ENCODE results near the gene ZNF654.
"Not testable (repeated sequence)": the region's sequence is repeated elsewhere in the genome, so short reads cannot be mapped to it uniquely, and the experiment has no call there.

ZNF654 gene

DNA sequence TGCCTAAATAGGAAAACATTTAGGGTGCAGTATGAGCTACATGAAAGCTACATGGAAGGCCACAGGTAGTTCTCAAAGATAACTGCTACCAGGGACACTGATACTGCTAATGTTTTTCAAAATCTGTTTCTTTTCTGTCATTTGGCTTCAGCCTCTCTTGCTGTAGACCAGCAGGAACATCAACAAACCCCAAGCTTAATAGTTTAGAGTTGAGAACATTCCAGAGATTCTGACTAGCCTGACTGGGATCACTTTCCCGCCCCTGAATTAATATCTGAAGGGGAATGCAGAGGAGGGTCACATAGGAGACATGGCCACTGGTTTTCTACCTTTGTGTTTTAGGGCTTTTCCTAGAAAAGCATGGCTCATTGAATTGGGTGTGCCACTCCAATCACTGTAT, 73.8 kb downstream of the ZNF654 start:
- no peak overlapping the region for H3K27ac ChIP-seq
- DNase-seq (ENCODE audit: low read depth, low spot score) = no peak

DNA sequence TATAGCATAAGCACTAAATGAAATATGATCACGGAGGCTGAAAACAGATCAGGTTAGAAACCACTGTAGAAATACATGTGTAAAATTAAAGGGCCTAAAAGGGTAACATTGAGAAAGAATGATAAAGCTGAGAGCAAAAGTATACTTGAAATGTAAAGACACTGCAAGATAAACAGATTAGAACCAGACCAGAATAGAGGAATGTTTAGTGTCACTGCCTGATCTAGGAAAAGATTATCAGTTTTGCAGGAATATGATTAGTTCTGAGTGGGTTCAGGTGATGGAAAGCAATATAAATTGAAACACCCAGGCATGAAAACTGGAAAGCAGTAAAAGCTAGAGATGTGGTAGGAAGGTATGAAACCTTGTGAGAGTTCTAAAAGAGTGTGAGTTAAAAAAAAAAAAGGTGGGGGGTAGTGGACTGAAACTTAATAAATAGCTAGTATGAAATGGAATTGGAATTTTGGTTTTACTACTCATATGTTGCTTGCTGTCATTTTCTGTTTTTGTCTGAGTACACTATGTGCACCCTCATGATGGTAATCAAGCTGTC, 74.7 kb downstream of the ZNF654 start:
- no peak for DNase-seq (ENCODE audit: low read depth, low spot score)
- H3K27ac ChIP-seq = no peak overlapping the region

DNA sequence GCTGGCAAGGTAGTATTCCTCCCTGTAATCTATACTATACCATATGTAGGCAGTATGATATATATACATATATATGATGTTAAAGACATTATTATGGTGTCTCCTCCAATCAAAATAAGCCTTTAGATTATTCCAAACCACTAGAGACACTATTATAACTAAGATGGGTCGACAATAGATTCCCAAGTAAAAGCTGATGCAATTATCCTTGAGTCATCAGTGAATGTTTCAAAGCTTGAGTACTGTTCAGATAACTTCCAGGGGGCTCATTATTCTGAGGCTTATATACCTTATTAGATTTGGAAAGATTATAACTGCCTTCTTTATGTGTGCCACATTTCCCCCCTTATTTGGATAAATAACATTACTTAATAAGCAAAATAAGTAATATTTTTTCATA, 78.8 kb downstream of the ZNF654 start:
- H3K27ac ChIP-seq = peak overlapping the region; percentile 39
- no peak for DNase-seq (ENCODE audit: low read depth, low spot score)

DNA sequence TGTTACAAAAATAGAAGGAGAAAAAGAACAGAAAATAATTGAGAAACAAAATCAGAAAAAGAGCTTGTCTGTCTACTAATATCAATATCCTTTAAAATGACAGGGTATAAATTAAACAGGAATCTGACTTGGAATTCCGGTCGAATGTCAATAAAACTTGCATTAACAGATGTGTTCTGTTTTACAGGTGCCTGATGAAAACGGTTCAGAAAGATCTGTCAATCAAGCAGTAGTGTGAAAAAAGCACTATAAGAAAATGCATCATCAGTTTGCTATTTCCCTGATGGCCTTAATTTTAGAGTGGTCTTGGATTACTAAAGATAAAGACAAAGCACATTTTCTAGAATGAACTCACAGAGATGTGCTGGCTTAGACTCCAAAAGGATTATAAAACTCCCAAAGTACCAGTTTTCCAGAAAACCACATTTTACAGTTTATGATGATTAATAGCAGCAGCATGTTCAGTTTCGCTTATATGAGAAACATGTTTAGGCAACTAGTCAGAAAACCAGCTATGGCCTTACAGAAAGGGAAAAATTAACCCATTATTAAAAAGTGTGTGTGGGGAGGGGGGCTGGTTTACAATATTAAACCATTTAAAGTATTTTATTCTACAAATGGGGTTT, 82.5 kb downstream of the ZNF654 start:
- DNase-seq (ENCODE audit: low read depth, low spot score) = peak; percentile 36
- H3K27ac ChIP-seq = peak overlapping the region; percentile 82

DNA sequence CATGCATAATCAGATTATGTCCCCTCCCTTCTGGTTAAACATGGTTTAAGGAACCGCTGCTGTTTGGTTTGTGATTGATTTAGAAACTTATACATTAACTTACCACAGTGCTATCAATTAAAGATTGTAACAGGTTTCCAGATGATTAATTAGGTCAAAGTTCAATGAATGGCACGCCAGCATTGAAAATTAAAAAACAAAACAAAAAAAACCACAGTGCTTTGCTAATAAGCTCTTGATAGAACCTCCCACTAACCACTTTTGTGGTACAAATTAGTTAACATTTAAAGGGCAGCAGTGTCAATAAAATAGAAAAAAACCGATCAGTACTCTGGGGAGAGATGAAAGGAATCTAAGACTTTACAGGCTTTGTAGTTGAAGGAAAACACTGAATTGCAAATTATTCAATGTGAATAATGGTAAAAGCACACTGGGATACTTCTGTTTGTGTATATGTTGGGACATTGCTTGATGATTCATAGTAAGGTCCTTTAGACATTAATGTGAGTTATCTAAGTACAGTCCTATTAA, 83.1 kb downstream of the ZNF654 start:
- DNase-seq (ENCODE audit: low read depth, low spot score) = no peak
- H3K27ac ChIP-seq = peak overlapping the region; percentile 82

DNA sequence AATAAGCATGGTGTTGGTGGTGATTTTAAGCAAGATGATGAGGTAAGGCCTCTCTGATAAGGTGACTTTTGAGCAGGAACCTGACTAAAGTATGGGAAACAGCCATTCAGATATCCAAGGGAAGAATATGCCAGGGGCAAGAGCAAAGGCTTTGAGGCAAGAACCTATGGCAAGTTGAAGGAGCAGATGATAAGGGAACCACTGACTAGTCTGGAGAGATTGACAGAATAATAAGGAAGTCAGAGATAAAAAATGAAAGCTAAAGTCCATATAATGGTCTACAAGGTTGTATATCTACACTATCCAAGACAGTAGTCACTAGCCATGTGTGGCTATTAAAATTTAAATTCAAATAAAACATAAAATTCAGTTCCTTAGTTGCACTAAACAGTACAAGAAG, 88.2 kb downstream of the ZNF654 start:
- H3K27ac ChIP-seq = no peak overlapping the region
- DNase-seq (ENCODE audit: low read depth, low spot score) = no peak

DNA sequence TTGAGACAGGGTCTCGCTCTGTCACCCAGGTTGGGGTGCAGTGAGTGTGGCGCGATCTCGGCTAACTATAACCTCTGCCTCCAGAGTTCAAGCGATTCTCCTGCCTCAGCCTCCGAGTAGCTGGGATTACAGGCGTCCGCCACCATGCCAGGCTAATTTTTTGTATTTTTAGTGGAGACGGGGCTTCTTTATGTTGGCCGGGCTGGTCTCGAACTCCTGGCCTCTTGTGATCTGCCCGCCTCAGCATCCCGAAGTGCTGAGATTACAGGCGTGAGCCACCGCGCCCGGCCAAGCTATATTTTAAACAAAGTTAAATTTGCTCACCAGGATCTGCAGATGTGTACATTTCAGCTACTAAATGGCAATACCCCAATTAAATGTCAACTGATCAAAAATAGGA, 89.6 kb downstream of the ZNF654 start:
- peak overlapping the region; percentile 89 for H3K27ac ChIP-seq
- DNase-seq (ENCODE audit: low read depth, low spot score) = no peak

DNA sequence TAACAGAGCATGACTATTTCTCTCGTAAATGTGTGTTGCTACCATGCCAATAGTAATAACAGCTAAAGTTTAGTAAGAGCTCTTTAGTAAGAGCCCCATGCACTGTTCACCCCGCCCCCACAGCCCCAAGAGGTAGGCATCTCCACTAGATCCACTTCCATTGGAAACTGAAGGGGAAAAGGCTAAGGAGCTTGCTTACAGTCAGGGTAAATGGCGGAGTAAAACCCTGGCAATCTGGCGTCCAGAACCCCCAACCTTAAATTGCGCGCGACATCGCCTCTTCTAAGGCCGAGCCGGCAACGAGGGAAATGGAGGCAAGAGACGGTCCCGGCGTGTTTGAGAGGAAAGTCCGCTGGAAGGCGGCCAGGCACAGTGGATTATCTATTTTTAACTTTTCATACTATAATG, 90.0 kb downstream of the ZNF654 start:
- H3K27ac ChIP-seq = peak overlapping the region; percentile 89
- DNase-seq (ENCODE audit: low read depth, low spot score) = no peak

DNA sequence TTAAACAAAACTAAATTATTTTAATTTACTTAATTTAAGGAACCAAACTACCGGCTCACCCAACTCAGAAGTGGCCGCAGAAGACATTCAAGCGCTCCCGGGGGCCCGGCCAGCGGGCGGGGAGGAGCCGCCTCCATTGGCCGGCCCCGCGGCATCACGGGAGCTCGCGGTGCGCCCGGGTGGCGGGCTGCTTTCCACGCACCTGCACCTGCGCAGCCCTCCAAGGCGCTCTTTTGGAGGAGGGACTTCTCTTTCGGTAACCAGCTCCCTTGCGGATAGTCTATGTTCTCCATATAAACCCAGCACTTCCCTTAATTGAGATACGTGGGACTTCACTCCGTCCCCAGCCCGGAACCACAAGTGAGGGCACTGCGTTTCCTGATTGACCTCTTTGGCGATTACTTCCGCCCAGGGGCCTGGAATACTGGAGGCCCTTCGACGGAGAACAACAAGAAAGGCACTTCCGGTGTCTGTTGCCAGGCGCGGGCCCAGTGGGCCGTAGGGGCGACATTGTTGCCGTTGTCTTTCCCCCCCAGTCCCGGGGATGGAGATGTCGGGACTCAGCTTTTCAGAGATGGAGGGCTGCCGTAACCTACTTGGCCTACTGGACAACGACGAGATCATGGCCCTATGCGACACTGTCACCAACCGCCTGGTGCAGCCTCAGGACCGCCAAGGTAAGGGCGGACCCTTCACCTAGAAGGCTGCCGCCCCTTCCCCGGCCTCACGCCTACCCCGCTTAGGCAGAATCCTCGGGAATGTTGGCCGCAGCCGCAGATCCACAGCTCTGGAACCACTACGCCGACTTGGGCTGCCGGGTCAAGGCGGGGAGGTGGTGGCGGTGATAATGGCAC, 90.7 kb downstream of the ZNF654 start, which contains the start of gene C3orf38:
C3orf38 (plus strand) TSS at position 451 of the 854 bp plus-strand sequence; CDS start at position 545, 94 bp downstream.
- DNase-seq (ENCODE audit: low read depth, low spot score) = peak; percentile 46
- H3K27ac ChIP-seq = peak within 1 kb of the TSS; percentile 89

DNA sequence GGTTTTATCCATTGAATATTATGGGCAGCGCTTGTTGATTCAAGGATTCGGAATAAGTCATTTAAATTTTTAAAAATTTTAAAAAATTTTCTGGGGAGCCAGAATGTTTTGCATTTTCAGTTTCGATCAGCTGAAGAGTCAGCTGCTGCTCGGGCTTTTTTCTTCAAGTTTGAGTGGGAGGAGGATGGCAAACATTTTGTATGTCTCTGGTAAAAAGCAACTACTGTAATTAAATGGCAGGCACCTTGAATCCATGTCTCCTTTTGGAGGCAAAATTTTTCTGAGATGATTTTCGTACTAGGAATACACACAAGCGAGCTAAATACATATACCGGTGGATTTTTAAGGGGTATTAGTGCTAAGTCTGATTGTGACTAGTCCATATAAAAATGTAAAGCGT, 91.3 kb downstream of the ZNF654 start:
- DNase-seq (ENCODE audit: low read depth, low spot score) = no peak
- H3K27ac ChIP-seq = peak overlapping the region; percentile 89

DNA sequence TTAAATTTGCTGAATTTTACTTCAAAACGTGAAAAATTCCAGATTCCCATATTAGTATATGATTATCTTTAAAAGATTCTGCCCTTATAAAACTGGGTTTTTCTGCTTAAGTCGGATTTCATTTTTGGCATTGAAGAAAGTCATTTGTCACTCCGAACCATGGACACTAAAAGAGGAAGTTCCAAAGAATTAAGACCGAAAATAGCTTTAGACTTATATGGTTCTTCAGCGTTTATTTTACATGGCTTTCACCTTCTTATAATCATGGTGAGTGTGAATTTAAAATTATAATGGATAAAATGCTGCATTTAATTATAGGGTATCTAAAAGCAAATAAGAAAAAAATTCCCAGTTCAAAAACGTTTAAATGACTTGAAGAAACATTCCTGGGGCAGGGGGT, 91.8 kb downstream of the ZNF654 start:
- DNase-seq (ENCODE audit: low read depth, low spot score) = no peak
- H3K27ac ChIP-seq = peak overlapping the region; percentile 89

DNA sequence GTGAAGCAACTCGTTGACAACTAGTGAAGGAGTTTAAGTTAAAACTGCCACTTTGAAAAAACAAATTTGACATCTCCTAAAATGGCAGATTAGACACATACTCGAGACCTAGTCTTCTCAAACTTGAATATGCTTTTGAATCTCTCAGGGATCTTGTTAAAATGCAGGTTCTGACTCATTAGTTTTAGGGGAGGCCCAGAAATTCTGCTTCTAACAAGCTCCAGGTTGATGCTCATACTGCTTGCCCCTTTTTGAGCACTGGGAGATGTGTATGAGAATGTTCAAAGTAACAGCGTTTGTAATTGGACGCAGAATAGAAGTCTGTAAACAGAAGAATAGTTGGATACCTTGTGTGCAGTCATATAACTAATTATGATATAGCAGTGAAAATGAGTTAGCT, 92.3 kb downstream of the ZNF654 start:
- H3K27ac ChIP-seq = no peak overlapping the region
- no peak for DNase-seq (ENCODE audit: low read depth, low spot score)

DNA sequence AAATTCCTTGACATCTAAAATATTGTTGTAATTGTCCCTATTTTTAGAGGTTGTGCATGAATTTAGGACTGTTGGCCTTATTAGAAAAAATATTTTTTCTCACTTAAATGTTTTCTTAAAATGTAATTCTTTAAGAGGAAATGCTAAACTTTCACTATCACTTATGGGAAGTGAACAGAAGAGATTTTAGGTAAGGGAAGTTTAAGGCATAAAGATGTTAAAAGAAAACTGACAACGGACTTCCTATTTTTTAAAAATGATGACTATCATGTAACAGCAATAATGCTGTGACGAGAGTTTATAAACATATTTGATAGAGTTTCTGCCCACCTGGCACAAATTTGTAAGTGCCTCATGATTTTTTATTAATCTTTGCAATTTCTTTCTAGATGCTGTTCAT, 93.8 kb downstream of the ZNF654 start:
- DNase-seq (ENCODE audit: low read depth, low spot score) = no peak
- no peak overlapping the region for H3K27ac ChIP-seq

DNA sequence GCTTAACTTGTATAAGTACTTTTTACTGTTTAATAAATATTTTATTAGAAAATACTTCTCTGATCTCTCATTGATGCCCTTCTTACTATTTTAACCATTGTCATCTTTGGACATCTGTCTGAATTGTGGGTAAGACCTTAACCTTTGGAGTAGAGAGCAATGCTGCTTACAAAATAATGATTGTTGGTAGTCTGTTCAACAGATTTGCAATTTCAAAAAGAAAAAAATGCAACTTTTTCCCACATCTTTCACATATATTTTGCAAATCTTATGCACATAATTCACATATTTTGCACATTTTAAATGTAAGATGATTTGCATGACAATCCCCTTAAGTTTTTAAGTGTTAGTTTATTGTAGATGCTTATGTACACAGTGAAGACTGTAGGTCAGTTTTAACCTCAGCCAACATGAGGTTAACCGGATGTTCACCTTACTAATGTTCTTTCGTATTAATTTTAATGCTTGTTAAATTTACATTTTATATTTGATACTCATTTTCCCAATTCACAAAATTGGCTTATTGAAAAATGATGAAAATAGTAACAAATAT, 107.4 kb downstream of the ZNF654 start:
- no peak overlapping the region for H3K27ac ChIP-seq
- no peak for DNase-seq (ENCODE audit: low read depth, low spot score)

DNA sequence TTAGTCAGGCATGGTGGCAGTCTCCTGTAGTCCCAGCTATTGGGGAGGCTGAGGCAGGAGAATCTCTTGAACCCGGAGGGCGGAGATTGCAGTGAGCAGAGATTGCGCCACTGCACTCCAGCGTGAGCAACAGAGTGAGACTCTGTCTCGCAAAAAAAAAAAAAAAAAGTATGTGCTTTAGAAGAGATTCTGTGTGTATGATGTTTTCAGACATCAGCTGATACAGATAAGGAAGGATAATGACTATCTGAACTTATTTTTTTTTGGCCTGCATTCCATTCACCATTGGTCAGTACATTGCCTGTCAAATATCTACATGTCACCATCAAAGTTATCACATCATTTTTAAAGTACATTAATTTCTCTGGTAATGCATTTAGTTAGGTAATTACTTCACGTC, 108.1 kb downstream of the ZNF654 start:
- DNase-seq (ENCODE audit: low read depth, low spot score) = no peak
- H3K27ac ChIP-seq = no peak overlapping the region

DNA sequence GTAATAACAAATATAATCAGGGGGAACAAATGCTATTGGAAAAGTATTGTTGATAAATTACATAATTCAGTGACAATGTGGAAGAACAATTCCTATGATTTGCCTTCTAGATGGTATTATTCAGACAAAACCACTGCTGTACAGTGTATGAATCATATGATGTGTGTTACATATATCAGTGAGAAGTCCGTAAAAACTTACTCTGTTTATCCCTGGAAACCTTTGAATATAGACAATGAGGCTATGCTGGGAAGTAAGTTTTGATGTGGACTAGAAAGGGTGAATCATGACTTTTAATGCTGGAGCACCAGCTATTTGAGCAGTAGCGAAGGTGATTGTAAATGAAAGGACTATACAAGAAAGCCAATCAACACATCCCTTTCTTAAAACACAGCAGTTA, 108.6 kb downstream of the ZNF654 start:
- H3K27ac ChIP-seq = no peak overlapping the region
- no peak for DNase-seq (ENCODE audit: low read depth, low spot score)

DNA sequence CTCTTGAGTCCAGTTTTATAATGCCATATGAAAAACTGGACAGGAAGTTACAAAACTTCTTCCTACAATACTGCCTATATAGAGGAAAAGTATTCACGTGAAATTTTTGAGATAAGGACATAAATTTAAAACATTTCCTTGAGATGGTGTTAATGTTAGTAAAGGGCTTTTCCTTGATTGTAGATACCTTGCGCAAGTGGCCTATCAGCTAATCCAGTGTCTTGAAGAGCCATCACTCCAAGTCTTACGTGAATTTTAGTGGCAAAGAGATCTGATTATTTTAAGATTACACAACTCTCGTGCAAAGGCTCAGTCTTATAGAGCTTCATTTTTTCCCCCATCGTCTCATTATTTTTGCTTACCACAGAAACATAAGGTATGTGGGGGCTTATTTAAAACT, 109.1 kb downstream of the ZNF654 start:
- H3K27ac ChIP-seq = no peak overlapping the region
- no peak for DNase-seq (ENCODE audit: low read depth, low spot score)

DNA sequence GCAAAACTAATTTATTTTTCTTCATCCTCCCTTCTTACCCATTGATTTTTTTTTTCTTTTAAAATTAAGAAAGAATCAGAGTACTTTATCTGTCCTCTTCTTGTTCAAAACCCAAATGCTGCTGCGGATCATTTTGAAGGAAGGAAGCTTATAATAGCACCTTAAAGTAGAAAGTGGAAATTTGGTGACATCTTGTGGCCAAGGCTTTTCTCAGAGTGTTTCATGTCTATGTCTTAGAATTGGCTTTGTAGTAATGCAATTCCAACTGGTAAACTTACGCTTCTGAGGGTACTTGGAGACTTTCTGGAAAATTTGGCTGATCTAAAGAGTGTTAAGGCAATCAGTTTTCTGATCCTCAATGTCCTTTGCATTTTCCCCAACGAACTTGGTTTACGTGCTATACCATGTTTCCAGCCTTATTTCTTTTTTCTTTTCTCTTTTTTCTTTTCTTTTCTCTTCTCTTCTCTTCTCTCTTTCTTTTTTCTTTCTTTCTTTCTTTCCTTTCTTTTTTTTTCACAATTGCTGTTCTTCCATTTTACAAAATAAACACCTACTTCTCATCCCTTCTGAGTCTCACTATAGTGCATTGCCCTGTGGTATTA, 121.4 kb downstream of the ZNF654 start:
- DNase-seq (ENCODE audit: low read depth, low spot score) = no peak
- no peak overlapping the region for H3K27ac ChIP-seq

DNA sequence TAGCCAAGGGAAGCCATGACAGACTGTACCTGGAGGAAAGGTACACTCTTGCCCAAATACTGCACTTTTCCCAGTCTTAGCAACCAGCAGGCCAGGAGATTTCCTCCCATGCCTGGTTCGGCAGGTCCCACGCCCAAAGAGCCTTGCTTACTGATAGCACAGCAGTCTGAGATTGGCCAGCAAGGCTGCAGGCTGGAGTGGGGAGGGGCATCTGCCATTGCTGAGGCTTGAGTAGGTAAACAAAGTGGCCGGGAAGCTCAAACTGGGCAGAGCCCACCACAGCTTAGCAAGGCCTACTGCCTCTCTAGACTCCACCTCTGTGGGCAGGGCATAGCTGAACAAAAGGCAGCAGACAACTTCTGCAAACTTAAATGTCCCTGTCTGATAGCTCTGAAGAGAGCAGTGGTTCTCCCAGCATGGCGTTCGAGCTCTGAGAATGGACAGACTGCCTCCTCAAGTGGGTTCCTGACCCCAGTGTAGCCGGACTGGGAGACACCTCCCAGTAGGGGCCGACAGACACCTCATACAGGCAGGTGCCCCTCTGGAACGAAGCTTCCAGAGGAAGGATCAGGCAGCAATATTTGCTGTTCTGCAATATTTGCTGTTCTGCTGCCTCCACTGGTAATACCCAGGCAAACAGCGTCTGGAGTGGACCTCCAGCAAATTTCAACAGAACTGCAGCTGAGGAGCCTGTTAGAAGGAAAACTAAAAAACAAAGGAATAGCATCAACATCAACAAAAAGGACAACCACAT, 123.3 kb downstream of the ZNF654 start:
- not testable (repeated sequence) for H3K27ac ChIP-seq; DNase-seq (ENCODE audit: low read depth, low spot score)

DNA sequence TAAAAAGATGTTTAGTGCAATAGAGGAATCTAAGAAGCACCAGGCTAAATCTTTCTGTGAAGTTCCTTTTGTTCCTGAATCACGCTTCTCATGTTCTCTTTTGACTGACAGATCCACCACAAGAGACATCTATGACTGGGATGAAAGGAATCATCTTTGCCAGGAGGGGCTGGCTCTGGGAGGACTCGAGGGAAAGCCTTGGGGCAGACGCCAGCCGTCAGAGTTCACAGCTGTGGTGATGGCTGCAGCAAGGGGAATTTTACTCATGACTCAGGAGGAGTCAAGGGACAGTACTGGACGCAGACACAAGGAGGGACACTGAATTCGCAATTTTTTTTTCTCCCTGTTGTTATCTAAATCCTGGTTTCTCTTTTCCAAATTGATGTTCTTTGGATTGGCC, 129.4 kb downstream of the ZNF654 start:
- no peak for DNase-seq (ENCODE audit: low read depth, low spot score)
- H3K27ac ChIP-seq = no peak overlapping the region

All from epithelial cell of prostate (primary cell).